ENCODE measurements around the gene RIN3.
"Not testable (repeated sequence)": the region's sequence is repeated elsewhere in the genome, so short reads cannot be mapped to it uniquely, and the experiment has no call there.

The RIN3 gene

GRCh38 chr14:92631098-92631497 is 117.5 kb downstream of the RIN3 start:
- DNase-seq = no peak

DNA sequence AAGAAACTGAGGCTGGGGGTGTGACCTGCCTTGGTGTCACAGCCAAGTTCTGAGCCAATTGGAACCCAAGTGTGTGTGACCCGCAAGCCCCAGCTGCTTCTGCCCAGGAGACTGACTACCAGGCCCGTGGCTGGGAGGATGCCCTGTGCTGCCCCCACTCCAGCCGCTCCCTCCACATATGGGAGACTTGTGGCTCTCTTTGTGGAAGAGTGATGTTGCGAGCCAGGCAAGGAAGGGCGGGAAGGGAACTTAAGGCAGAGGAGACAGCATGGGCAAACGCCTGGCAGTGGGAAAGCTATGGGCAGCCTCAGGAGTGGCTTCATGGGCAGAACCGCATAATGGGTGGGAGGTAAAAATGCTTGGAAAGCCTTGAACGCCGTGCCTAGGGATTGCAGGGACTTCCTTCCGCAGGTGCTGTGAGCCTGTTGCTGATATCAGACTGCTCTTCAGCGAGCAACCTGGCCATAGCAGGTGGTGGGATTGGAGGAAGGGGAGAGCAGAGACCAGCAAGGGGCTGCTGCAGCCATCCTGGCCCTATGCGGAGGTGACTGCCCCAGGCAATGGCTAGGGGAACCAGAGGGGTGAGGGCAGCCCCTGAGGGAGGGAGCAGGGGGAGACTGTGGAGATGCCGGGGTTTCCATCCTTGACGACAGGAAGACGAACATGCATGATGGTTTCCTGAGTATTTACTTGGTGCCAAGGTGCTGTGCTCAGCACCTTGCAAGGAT is 119.1 kb downstream of the RIN3 start:
- no peak for DNase-seq

DNA sequence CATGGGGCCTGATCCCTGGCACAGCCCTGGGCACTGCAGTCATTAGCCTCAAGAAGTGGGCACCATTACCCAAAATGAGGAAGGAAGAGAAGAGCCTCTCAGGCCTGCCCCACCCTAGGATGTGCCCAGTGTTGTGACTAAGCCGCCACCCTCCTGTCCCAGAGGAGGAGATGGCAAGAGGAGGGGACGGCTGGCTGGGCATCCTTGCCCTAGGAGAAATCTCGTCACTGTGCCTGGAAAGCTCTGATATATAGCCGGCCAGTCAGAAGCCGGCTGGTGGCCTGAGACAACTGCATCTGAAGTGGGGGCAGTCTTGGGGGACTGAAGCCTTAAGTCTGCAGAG is 119.7 kb downstream of the RIN3 start:
- DNase-seq = no peak

- DNase-seq = no peak
Measured at GRCh38 chr14:92633724-92634123, 120.1 kb downstream of the RIN3 start.

DNA sequence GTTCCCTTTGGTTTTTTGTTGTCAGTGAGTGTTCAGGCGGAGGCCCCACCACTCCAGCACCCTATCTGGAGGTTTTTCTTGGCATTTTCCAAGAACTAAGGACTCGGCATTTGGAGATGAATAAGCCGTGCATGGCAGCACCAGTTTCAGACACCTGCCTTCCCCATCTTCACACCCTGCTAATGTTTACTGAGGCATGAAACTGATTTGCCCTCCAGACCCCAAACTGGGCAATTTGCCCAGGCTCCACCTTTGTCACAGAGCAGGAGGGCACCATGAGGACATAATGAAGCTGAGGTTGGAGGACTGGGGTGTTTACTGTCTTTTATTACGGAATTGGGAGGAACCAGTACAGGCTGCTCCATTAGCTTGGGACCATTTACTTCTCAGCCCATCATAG is 121.5 kb downstream of the RIN3 start:
- DNase-seq = no peak

DNA sequence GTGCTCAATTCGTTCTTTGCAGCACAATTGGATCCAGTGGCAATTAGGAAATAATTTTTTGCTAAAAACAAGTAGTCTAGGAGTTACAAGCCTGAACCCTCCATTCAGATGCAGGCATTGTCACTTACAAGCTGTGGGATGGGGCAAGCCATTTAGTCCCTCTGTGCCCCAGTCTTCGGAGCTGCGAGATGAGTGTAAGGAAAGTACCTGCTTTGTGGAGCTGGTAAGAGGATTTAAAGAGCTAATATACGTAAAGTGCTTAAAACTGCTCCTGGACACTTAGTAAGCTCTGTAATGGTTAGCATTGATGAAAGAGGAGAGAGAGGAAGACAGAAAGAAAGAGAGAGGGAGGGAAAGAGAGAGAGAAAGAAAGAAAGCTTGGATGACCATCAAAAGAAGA is 122.3 kb downstream of the RIN3 start:
- no peak for DNase-seq

- DNase-seq = no peak
Measured at GRCh38 chr14:92637228-92637627, 123.6 kb downstream of the RIN3 start.

GRCh38 chr14:92637864-92638263 is 124.3 kb downstream of the RIN3 start:
- DNase-seq = no peak

DNA sequence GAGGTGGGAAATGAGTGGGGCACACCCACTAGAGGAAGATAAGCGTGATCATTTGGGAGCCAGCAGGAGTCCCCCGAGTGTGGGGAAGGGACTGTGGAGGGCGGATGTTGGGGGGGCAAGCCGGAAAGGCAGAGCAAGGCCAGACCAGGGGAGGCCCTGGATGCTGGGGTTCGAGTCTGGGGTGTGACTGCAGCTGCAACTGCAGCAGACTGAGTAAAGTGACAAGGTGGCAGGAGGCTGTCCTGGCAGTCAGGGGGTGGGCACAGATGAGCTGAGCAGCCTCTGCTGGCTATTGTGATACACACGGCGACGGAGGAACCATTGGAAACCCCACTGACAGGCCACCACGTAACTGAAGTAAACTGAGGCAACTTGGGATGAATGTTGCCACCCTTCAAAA is 124.7 kb downstream of the RIN3 start:
- DNase-seq = no peak

- no peak for DNase-seq
Measured at GRCh38 chr14:92638904-92639303, 125.3 kb downstream of the RIN3 start.

- not testable (repeated sequence) for DNase-seq
Measured at GRCh38 chr14:92639472-92640117, 126.0 kb downstream of the RIN3 start.

DNA sequence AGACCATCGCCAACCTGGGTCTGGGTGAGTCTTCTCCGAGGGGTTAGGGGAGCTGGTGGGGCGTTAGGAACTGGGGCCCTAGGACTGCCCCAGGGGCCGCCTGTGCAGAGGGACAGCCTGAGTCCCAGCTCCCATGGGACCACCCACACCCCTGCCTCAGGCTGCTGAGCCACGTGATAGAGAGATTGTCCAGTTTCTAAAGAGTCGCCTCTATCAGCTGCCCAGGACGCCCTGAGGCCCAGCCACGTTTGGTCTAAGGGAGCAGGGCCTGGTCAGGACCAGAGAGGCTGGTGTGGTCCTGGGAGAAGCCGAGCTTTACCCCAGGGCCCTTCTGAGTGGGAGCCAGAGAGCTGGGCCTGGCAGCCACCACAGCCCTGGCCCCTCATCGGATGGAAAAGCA is 127.7 kb downstream of the RIN3 start:
- no peak for DNase-seq

GRCh38 chr14:92644171-92644969 is 130.8 kb downstream of the RIN3 start:
- no peak for DNase-seq

- DNase-seq = no peak
Measured at GRCh38 chr14:92644970-92645515, 131.5 kb downstream of the RIN3 start.

- no peak for DNase-seq
Measured at GRCh38 chr14:92645841-92646478, 132.4 kb downstream of the RIN3 start.

GRCh38 chr14:92646952-92647796 is 133.6 kb downstream of the RIN3 start:
- DNase-seq = no peak

GRCh38 chr14:92647797-92648279 is 134.3 kb downstream of the RIN3 start:
- no peak for DNase-seq

GRCh38 chr14:92649066-92649465 is 135.5 kb downstream of the RIN3 start:
- no peak for DNase-seq

- peak in 2 of 6 experiments; percentile 22 to 31 for DNase-seq
Measured at GRCh38 chr14:92649934-92650545, 136.5 kb downstream of the RIN3 start.

- no peak for DNase-seq
Measured at GRCh38 chr14:92650581-92651105, 137.1 kb downstream of the RIN3 start.

GRCh38 chr14:92651106-92651757 is 137.7 kb downstream of the RIN3 start:
- DNase-seq = peak; percentile 69 to 86 (median 80)

Data from stimulated activated naive CD4-positive, alpha-beta T cell (primary cell).